K562 (cell line): ENCODE measurements around the gene SLC15A1. TPM values are rescaled to one million over a fixed set of nuclear protein-coding genes. Genes with fewer than 3 reads are reported as not detected.

Source experiments
- ATAC-seq: fragments of 200-7000 bp; cut with Tn5 transposase; 3 replicates; pipeline ENCODE4 v1.9.1; 2020; ENCODE audit warnings: moderate library complexity
- BruUV-seq: library from RNA; stranded (reverse); fragments of 400-500 nt; replicated peaks from 2 replicates; lab custom pipeline; 2021; lab: Mats Ljungman, UMichigan
- CTCF ChIA-PET: fragments of 300-600 bp; formaldehyde crosslinking; extraction: SDS; loops from one replicate; lab custom pipeline; 2021; ENCODE audit warnings: low intra/inter-chr PET ratio; lab: Yijun Ruan, JAX
- POLR2A ChIA-PET: fragments of 300-600, 350-650 bp; sonication (Branson Sonifier 250); formaldehyde crosslinking; extraction: SDS; loops from one replicate; lab custom pipeline; 2021; ENCODE audit warnings: antibody characterized with exemption, inconsistent platforms; lab: Yijun Ruan, JAX
- DNase-seq, 4 experiments: peaks; one replicate each; pipeline versions ENCODE4 v3.0.0 to v3.0.0-alpha.2; 2011 to 2018; ENCODE audit warnings: low spot score in 3 of 4, mixed read lengths in 3 of 4; ENCODE audit errors: extremely low read depth in 1 of 4
- FAIRE-seq: peaks from 2 replicates; lab custom pipeline; 2011; peaks lifted over from hg19 to GRCh38; lab: Jason Lieb, UNC
- H2AFZ ChIP-seq: 2 replicates; pipeline ENCODE4 v1.6.0; 2011; ENCODE audit warnings: low read depth, low read length, control low read depth, inconsistent platforms
- H3K27ac ChIP-seq: fragments of 200-600 bp; 3 replicates; pipeline ENCODE4 v1.8.0; 2011; ENCODE audit warnings: low read depth, mild to moderate bottlenecking, control low read depth, inconsistent platforms, low read length, moderate library complexity, mixed read lengths; ENCODE audit errors: extremely low read depth
- H3K27me3 ChIP-seq, 2 experiments: fragments of 300-600 bp in 1 of 2; 2 replicates in 1 of 2; 3 replicates in 1 of 2; pipeline versions ENCODE4 v1.6.0 to v1.8.0; 2011; ENCODE audit warnings: inconsistent platforms in 2 of 2, low read length in 2 of 2, mild to moderate bottlenecking in 1 of 2, mixed read lengths in 1 of 2, moderate library complexity in 1 of 2; ENCODE audit not compliant: control insufficient read depth in 2 of 2, insufficient read depth in 2 of 2
- H3K36me3 ChIP-seq: fragments of 300-600 bp; 3 replicates; pipeline ENCODE4 v1.8.0; 2011; ENCODE audit warnings: mild to moderate bottlenecking, low read length, inconsistent platforms; ENCODE audit not compliant: control insufficient read depth, insufficient read depth
- H3K4me1 ChIP-seq, 2 experiments: fragments of 200-600 bp in 1 of 2; replicated peaks in 1 of 2; 2 replicates in 1 of 2; 3 replicates in 1 of 2; pipeline versions ENCODE4 v1.5.1 to v1.8.0; 2011; ENCODE audit warnings: inconsistent platforms in 2 of 2, low read length in 2 of 2, mild to moderate bottlenecking in 1 of 2, mixed read lengths in 1 of 2, moderate library complexity in 1 of 2; ENCODE audit not compliant: control insufficient read depth in 2 of 2, insufficient read depth in 2 of 2
- H3K4me2 ChIP-seq: 2 replicates; pipeline ENCODE4 v1.6.1; 2011; ENCODE audit warnings: low read length, control low read depth, inconsistent platforms, mixed read lengths; ENCODE audit not compliant: insufficient read depth
- H3K4me3 ChIP-seq: fragments of 200-600 bp; sonication (generic), shearing (Covaris generic); 2 replicates; pipeline ENCODE4 v1.5.1; 2016; ENCODE audit warnings: control low read depth, inconsistent platforms
- H3K79me2 ChIP-seq: fragments of 200-600 bp; 3 replicates; pipeline ENCODE4 v1.8.0; 2011; ENCODE audit warnings: low read length, inconsistent platforms; ENCODE audit not compliant: control insufficient read depth, insufficient read depth
- H3K9ac ChIP-seq, 2 experiments: 2 replicates each; pipeline versions ENCODE4 v1.6.0 to v1.6.1; 2011; ENCODE audit warnings: low read depth in 2 of 2, low read length in 2 of 2, control low read depth in 1 of 2, inconsistent platforms in 1 of 2, mild to moderate bottlenecking in 1 of 2, mixed read lengths in 1 of 2; ENCODE audit not compliant: insufficient read depth in 1 of 2
- H3K9me1 ChIP-seq: one replicate; pipeline ENCODE4 v1.6.0; 2011; ENCODE audit warnings: inconsistent platforms, mild to moderate bottlenecking, low read length, moderate library complexity; ENCODE audit not compliant: control insufficient read depth, insufficient read depth
- H3K9me3 ChIP-seq: replicated peaks from 2 replicates; pipeline ENCODE4 v1.5.1; 2011; ENCODE audit warnings: low read depth, low read length, inconsistent platforms; ENCODE audit not compliant: control insufficient read depth, insufficient read depth
- H4K20me1 ChIP-seq: replicated peaks from 2 replicates; pipeline ENCODE4 v1.6.1; 2011; ENCODE audit warnings: low read length, inconsistent platforms, mixed read lengths; ENCODE audit not compliant: control insufficient read depth, insufficient read depth
- ATF3 ChIP-seq, 2 experiments: fragments of 450-650 bp in 1 of 2; sonication (generic) in 1 of 2; formaldehyde crosslinking in 1 of 2; IDR thresholded peaks in 1 of 2; conservative IDR thresholded peaks in 1 of 2; 2 replicates each; pipeline versions ENCODE4 v1.6.1 to v1.8.1; 2016 to 2023; ENCODE audit warnings: mild to moderate bottlenecking in 2 of 2, moderate library complexity in 2 of 2, inconsistent platforms in 1 of 2, missing genetic modification reagents in 1 of 2
- JUND ChIP-seq, 2 experiments: IDR thresholded peaks; 2 replicates in 1 of 2; 3 replicates in 1 of 2; pipeline ENCODE4 v1.6.1; 2011; ENCODE audit warnings: borderline replicate concordance in 2 of 2, low read depth in 2 of 2, low read length in 2 of 2, improper control_type of control experiment in 1 of 2, missing biosample characterization in 1 of 2, missing genetic modification characterization in 1 of 2, missing genetic modification reagents in 1 of 2
- KLF10 ChIP-seq: fragments of 250-450 bp; sonication (Bioruptor Pico); IDR thresholded peaks from 2 replicates; pipeline ENCODE4 v1.6.1; 2021; ENCODE audit warnings: matching md5 sums
- NRF1 ChIP-seq, 2 experiments: fragments of 450-650 bp; IDR thresholded peaks in 1 of 2; conservative IDR thresholded peaks in 1 of 2; 2 replicates each; pipeline ENCODE4 v1.6.1; 2014; ENCODE audit warnings: mild to moderate bottlenecking in 2 of 2
- TFAP4 ChIP-seq: sonication (generic); formaldehyde crosslinking; IDR thresholded peaks from 2 replicates; pipeline ENCODE4 v1.8.0; 2022; ENCODE audit warnings: missing genetic modification reagents, mild to moderate bottlenecking, moderate library complexity, borderline replicate concordance
- WGBS: fragments of 100-300 bp; shearing (Covaris generic); methylation state at CpG from one replicate; pipeline ENCODE4 v1.1.6; 2016; ENCODE audit warnings: low coverage, mixed read lengths; ENCODE audit not compliant: insufficient coverage; ENCODE audit errors: missing lambda C conversion rate; 5-methylcytosine and 5-hydroxymethylcytosine counted together
- in situ Hi-C: fragments of 300-500 bp; cut with MboI; formaldehyde crosslinking; loops from 4 replicates; pipeline ENCODE4 v1.15.0; 2018; ENCODE audit warnings: inconsistent platforms, mixed read lengths
- intact Hi-C: fragments of 100-400 bp; cut with micrococcal nuclease; formaldehyde crosslinking; loops from 2 replicates; pipeline ENCODE4 v1.14.2; 2022
- polyA plus RNA-seq, 8 experiments: library from polyadenylated mRNA; depleted of rRNA in 4 of 8; stranded (reverse) in 5 of 8; unstranded in 3 of 8; fragments of >200 nt; fragmentation: Nextera tagmentation in 2 of 8; fragmentation: Illumina TruSeq in 1 of 8; extraction: Ambion mirVana in 2 of 8; extraction: Trizol in 1 of 8; gene quantifications; 2 replicates each; pipeline versions ENCODE4 v1.2.1 to v1.2.3, GENCODE V29; 2011 to 2014; ENCODE audit warnings: inconsistent platforms in 1 of 8, missing spikeins in 1 of 8
- total RNA-seq, 7 experiments: library from RNA; depleted of rRNA in 6 of 7; stranded (reverse); fragments of >200 nt in 6 of 7; fragmentation: Illumina TruSeq in 2 of 7; extraction: Trizol in 2 of 7; gene quantifications; 2 replicates each; pipeline versions ENCODE4 v1.2.1 to v1.2.3, GENCODE V29; 2011 to 2021; ENCODE audit warnings: low replicate concordance in 1 of 7

Gene SLC15A1
- total and polyA plus RNA-seq, 9 of the 15 experiments (the other 6 are each of a cell fraction or from before 2014, with no cell fraction given), result not detected

- FAIRE-seq (no peak), ATAC-seq (no peak), DNase-seq (no peak)
- Histone ChIP-seq H3K4me1 (peaks cover 0 to 5% of the 10 kb centered on the region in 2 experiments; a peak in 2 of 5 replicates), H3K4me2 (no peak overlapping the region), H3K4me3 (no peak overlapping the region), H3K9me1 (no peaks in the 10 kb centered on the region), H3K36me3 (peaks cover 23% of the 10 kb centered on the region; the same call in 2 of the 3 replicates), H3K9ac (no peak overlapping the region), H3K27me3 (peaks cover 0 to 17% of the 10 kb centered on the region in 2 experiments; a peak in 3 of 5 replicates), H3K27ac (no peak overlapping the region), H2AFZ (no peak overlapping the region), H4K20me1 (no peaks in the 10 kb centered on the region), H3K79me2 (no peaks in the 10 kb centered on the region), H3K9me3 (no peaks in the 10 kb centered on the region)
- ChIA-PET CTCF (no interaction called here), POLR2A (no interaction called here)
- 74% methylated on average over 5 of the region's 7 CpGs for WGBS
- TF ChIP-seq KLF10 (CRISPR knock-in tag) (no peak), JUND (IDR thresholded peaks at IDR 0.05; ENCODE audit: borderline replicate concordance, low read depth, low read length) (no peak), JUND (tag; IDR thresholded peaks at IDR 0.05; ENCODE audit: borderline replicate concordance, low read depth, low read length) (no peak), ATF3 (IDR thresholded peaks at IDR 0.05) (no peak), ATF3 (CRISPR knock-in tag; conservative IDR thresholded peaks at IDR 0.05) (no peak), TFAP4 (no peak), NRF1 (conservative IDR thresholded peaks at IDR 0.05 in 1 of 2, IDR thresholded peaks at IDR 0.05 in 1 of 2) (no peak)
- intact Hi-C loops (no loop called here), in situ Hi-C loops (no loop called here)
- no TSS peak for BruUV-seq
These were observed 39.1 kb upstream of the SLC15A1 start for GRCh38 chr13:98791611-98792010.
